ENCODE measurements around the gene MATCAP1.

- TF ChIP-seq, protein P1, sequence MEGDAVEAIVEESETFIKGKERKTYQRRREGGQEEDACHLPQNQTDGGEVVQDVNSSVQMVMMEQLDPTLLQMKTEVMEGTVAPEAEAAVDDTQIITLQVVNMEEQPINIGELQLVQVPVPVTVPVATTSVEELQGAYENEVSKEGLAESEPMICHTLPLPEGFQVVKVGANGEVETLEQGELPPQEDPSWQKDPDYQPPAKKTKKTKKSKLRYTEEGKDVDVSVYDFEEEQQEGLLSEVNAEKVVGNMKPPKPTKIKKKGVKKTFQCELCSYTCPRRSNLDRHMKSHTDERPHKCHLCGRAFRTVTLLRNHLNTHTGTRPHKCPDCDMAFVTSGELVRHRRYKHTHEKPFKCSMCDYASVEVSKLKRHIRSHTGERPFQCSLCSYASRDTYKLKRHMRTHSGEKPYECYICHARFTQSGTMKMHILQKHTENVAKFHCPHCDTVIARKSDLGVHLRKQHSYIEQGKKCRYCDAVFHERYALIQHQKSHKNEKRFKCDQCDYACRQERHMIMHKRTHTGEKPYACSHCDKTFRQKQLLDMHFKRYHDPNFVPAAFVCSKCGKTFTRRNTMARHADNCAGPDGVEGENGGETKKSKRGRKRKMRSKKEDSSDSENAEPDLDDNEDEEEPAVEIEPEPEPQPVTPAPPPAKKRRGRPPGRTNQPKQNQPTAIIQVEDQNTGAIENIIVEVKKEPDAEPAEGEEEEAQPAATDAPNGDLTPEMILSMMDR (IDR thresholded peaks at IDR 0.05): peak in 4 of 6 experiments; percentile 26 to 77 (median 66)
- TF ChIP-seq POLR2A (IDR thresholded peaks at IDR 0.05): peak; percentile 85 to 93
These were observed 15.4 kb upstream of the MATCAP1 start, which contains the start of gene ELMO3 for GRCh38 chr16:67199011-67199807.

Measured in Peyer's patch (tissue), 4 donors.